D721Med (cell line): ENCODE measurements around the gene PDHX.
A peak's percentile ranks its signal among the peaks of the same experiment; 100 is the strongest.

Experiments used
- DNase-seq: peaks from one replicate; pipeline ENCODE4 v3.0.0; 2011; ENCODE audit warnings: low spot score; ENCODE audit not compliant: insufficient read length
- FAIRE-seq: peaks from 2 replicates; lab custom pipeline; 2011; peaks lifted over from hg19 to GRCh38; lab: Jason Lieb, UNC
- TF ChIP-seq, protein P1 (sequence below): IDR thresholded peaks from 2 replicates; pipeline ENCODE4 v1.5.1; 2012; ENCODE audit warnings: mild to moderate bottlenecking, control low read depth; ENCODE audit not compliant: insufficient read depth; ENCODE audit errors: missing control alignments

PDHX gene

GRCh38 chr11:34924714-34925113, 8.3 kb downstream of the PDHX start:
- no peak for DNase-seq
- FAIRE-seq: no peak

DNA sequence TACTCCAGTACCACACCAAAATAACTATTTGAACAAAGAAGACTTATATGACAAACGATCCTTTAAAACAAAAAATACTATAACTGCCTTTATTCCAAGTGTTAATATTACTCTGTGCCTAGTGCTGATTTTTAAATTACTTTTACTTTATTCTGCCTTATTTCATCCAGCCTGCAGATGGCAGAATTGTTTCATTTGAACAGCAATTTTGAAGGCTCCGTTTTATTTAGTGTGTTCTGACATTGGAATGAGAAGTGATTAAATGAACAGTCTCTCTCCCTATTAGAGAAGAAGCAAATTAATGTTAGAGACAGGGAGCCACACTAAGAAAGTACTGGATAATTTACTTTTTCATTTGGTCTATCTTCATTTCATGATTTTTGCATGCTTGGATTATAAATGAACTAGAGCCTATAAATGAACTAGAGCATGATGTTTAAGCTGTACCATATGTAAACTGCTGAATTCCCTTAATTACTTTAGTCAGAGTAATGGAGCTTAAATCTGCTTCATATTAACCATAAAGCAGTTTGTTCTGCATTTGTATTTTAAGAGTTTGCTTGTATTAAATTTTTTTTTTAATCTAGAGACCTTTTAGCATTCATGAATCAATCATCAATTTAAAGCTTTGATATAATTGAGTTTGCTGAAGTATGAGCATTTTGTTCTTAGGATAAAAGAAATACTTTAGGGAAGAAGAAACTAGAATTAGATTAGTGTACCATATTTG, 9.8 kb downstream of the PDHX start:
- FAIRE-seq (peak; percentile 48), DNase-seq (no peak)
- TF ChIP-seq, protein P1, sequence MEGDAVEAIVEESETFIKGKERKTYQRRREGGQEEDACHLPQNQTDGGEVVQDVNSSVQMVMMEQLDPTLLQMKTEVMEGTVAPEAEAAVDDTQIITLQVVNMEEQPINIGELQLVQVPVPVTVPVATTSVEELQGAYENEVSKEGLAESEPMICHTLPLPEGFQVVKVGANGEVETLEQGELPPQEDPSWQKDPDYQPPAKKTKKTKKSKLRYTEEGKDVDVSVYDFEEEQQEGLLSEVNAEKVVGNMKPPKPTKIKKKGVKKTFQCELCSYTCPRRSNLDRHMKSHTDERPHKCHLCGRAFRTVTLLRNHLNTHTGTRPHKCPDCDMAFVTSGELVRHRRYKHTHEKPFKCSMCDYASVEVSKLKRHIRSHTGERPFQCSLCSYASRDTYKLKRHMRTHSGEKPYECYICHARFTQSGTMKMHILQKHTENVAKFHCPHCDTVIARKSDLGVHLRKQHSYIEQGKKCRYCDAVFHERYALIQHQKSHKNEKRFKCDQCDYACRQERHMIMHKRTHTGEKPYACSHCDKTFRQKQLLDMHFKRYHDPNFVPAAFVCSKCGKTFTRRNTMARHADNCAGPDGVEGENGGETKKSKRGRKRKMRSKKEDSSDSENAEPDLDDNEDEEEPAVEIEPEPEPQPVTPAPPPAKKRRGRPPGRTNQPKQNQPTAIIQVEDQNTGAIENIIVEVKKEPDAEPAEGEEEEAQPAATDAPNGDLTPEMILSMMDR: peak; percentile 88

More at GRCh38 chr11:34924714-34925113, 8.3 kb downstream of the PDHX start:
- TF ChIP-seq, protein P1: no peak

DNA sequence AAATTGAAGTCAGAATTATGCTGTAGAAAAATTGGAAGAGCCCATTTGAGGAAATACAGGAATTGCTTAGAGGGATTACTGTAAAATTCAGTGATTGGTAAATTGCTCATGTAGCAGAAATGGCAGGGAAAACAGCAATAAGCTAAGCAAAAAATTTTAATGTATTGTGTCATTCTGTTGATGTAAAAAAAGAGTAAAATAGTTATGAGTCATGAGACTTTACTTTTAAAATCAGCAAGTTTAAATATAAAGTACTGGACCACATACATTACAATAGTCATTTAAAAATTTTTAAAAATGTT, 10.4 kb downstream of the PDHX start:
- FAIRE-seq (no peak), DNase-seq (no peak)
- TF ChIP-seq, protein P1: no peak

DNA sequence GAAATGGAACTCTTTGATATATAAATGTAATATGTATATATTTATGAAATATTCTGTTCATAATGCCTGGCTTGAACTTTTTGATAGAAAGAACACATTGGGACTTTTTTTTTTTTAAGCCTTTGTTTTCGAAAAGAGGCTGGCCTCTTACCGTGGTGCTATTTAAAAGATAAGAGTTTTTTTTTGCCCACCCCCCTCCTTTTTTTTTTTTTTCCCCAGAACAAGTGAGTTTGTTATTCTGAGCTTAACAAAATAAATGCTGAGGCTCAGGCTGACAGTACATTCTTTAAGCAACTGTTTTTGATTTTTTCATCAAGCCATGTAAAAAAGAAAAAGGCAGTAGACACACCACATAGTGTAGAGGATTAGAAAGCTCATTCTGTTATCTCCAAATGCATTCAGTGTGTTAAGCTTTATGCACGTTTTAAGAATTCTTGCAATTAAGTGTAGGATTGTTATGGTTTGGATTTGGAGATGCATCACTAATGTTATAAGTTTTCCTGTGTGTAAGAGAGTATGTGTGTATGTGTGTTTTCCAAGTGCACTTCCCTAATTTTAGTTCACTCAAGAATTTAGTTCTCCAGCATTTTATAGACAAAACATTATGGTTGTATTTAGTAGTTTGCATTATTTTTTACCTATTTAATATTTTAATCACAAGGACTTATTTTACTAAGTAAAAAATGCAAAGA, 12.0 kb downstream of the PDHX start:
- TF ChIP-seq, protein P1: no peak
- DNase-seq (no peak), FAIRE-seq (no peak)

DNA sequence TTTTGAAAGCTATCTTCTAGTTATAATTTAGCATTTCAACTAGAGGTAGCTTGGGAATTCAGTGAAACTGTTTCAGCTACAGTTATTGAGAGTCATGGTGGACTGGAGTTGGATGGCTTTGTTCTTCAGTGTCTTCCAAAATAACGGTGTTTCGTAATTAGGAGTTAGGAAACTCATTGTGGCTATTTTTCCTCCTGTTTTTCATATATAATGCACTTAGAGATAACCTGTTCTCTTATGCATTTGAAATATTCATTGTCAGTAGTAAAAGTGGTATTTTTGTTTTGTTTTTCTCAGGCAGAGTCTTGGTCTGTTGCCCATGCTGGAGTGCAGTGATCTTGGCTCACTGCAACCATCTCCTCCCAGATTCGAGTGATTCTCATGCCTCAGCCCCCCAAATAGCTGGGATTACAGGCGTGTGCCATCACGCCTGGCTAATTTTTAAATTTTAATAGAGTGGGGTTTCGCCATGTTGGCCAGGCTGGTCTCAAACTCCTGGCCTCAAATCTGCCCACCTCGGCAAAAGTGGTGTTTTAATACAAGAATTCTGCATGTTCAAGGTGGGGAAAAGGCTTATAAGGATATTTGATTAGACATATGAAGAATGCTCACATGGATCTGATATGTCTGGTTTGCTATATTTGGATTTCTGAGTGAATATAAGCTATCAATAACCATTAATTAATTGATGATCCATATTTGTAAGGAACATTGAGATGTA, 12.7 kb downstream of the PDHX start:
- TF ChIP-seq, protein P1: no peak
- DNase-seq (no peak), FAIRE-seq (no peak)

DNA sequence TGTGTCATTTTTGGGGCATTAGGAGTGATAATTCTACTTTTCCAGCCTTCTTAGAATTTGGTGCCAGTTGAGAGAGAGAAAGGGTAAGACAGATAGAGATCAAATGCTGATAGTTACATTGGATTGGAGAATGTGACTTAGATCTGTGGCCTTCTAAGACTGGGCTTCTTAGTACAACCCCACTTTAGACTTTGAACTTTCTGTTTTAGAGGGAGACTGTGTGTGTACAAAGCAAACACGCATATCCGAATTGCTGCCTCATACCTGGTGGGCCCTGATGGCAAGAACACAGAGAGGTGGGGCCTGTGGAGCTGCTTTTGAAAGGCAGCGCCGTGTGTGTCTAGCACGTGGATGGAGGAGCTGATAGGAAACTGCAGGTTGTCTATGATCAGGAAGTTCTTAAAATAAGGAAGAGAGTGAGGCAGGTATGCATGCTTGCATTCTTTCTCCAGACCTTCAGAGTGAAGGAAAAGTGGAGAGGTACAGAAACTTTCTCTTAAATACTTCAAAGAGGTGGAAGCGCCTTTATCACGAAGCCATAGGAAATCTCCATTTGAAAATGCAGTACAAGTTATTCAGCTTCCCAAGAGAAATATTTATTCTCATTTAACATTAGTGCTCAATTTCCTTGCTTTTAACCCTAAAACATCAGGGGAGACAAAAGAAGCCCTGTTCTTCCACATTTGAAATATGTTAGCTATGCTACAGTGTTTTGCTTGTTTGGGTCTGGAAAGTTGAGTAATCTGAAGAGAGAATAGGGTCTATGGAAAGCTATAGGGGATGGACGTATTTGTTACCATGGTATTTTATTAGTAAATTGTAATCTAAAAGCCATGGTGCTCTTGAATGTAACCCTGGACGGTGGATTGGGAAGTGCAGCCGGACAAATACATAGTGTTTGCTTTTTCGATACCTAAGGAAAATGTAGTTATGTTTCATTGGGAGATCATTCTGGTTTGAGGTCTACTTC, 13.7 kb downstream of the PDHX start:
- TF ChIP-seq, protein P1: no peak
- no peak for FAIRE-seq

More for the DNA sequence above, 13.7 kb downstream of the PDHX start:
- DNase-seq: no peak
